Activated CD4-positive, alpha-beta T cell treated with anti-CD3 and anti-CD28 coated beads, Interleukin-2, amount 50 U/mL, for 16 hours (primary cell): ENCODE data around the gene AHNAK2.
"Not testable (repeated sequence)": the region's sequence is repeated elsewhere in the genome, so short reads cannot be mapped to it uniquely, and the experiment has no call there.

Experiments
- DNase-seq: peaks from one replicate; pipeline ENCODE4 v3.0.0-alpha.2; 2020

AHNAK2 gene

GRCh38 chr14:104977681-104978653, at the start of gene AHNAK2:
TSS of gene AHNAK2 (minus strand) at chr14:104978374. CDS start at chr14:104978237, 137 bp downstream.
- DNase-seq: peak; percentile 54

DNA sequence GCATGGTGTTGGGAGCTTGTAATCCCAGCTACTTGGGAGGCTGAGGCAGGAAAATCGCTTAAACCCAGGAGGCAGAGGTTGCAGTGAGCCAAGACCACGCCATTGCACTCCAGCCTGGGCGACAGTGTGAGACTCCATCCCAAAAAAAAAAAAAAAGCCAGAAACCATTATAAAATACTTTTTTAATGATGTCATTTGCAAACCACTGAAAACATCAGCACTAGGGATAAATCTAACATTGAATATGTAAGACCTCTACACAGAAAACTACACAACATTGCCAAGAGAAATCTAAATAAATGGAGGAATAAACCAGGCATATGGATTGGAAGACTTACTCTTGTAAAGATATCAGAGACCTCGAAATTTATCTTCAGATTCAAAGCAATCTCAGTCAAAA, 49.5 kb upstream of the AHNAK2 start:
- DNase-seq: not testable (repeated sequence)

GRCh38 chr14:105026802-105027563, 48.8 kb upstream of the AHNAK2 start:
- peak; percentile 35 for DNase-seq

DNA sequence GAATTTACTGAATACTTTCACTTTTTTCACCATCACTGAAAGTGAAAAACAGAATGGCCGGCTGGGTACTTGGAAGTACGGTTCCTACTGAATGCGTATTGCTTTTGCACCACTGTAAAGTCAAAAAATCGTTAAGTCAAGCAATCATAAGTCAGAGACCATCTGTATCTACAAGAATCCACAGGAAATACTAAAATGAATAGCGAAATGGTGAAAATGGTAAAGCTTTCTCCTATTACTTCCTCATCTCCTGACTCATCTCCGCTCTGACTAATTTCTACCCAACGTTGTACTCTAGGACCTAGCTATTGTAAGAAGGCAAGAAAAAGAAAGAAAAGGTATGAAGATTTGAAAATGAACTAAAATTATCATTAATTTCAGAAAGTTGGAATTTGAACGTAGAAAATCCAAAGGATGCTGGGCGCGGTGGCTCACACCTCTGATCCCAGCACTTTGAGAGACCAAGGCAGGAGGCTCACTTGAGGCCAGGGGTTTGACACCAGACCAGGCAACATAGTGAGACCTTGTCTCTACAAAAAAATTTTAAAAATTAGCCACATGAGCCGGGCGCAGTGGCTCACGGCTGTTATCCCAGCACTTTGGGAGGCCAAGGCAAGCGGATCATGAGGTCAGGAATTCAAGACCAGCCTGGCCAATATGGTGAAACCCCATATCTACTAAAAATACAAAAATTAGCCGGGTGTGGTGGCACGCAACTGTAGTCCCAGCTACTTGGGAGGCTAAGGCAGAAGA, 48.0 kb upstream of the AHNAK2 start:
- peak; percentile 92 for DNase-seq

DNA sequence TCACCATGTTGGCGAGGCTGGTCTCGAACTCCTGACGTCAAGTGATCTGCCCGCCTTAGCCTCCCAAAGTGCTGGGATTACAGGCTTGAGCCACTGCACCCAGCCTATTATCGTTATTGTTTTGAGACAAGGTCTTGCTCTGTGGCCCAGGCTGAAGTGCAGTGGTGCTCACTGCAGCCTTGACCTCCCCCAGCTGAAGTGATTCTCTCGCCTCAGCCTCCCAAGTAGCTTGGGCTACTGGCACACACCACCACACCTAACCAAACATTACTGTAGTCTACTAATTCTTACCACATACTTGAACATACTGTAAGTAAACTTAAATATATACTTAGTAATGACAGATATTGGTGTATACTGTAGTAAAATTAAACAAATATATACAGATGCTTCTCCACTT, 47.3 kb upstream of the AHNAK2 start:
- no peak for DNase-seq

- no peak for DNase-seq
Measured at GRCh38 chr14:105023791-105024480, 45.8 kb upstream of the AHNAK2 start.

- DNase-seq: no peak
Measured at GRCh38 chr14:105023144-105023543, 45.0 kb upstream of the AHNAK2 start.

DNA sequence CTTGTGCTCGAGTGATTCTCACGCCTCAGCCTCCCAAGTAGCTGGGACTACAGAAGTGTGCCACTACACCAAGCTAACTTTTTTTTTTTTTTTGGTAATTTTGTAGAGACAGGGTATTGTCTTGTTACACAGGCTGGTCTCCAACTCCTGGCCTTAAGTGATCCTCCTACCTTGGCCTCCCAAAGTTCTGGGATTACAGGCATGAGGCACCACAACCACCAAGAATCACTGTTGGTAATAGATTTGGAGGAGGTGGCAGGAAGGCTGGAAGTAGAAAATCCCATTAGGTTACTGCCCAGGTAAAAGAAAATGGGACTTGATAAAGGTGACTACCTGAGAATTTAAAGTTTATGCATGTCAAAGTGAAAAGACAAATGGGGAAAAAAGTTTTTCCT, 44.1 kb upstream of the AHNAK2 start:
- no peak for DNase-seq

DNA sequence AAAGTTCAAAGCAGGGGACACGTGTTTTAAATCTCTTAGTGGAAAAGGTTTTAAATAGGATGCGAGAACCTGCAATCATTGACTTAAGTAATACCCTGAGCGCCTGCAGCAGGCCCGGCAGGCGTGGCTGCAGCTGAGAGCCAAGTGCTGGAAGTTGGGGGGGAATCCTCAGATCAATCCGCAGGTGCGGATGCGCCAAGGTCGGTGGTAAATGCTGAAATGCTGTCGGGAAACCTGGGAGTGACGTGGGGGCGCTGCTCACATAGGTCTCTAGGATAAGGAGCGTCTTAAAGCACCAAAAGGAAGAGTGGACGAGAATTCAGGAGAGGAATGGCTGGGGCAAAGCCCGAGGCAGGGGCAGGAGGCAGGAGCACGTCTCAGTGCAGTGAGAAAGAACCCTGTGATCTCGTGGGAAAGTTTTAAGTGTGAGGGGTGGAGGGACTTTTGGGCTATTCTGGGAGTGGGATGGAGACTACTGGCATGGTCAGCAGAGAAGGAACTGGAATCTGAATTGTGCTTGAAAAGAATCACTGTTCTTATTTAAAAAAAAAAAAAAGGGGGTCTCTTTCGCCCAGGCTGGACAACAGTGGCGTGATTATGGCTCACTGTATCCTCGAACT, 43.6 kb upstream of the AHNAK2 start:
- peak; percentile 43 for DNase-seq

- peak; percentile 98 for DNase-seq
Measured at GRCh38 chr14:105020815-105021655, 42.9 kb upstream of the AHNAK2 start, which contains the start of gene CDCA4. TSS of gene CDCA4 (minus strand) at chr14:105021083. CDS start at chr14:105011929, 9,154 bp downstream.

- DNase-seq: peak; percentile 51
Measured at GRCh38 chr14:105019861-105020814, 42.0 kb upstream of the AHNAK2 start.

GRCh38 chr14:105018414-105018813, 40.2 kb upstream of the AHNAK2 start:
- DNase-seq: no peak

GRCh38 chr14:105015905-105016304, 37.7 kb upstream of the AHNAK2 start:
- no peak for DNase-seq

DNA sequence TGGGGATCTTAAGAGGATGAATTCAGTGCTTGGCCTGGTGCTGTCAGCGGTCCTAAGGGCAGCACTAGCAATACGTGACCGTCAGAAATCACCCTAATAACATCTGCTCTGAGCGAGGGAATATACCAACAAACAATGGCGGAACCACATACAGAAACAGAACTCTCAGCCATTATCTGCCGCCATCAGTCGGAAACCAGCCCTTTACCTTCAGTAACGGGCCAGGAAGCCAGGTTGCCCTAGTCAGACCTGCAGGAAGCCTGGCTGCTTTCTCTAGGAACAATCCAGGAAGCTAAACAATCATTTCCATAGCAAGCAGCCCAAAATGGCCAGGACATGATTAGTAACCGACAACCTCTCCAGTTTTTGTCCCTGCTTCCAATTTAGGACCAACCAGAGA, 37.1 kb upstream of the AHNAK2 start:
- no peak for DNase-seq

- DNase-seq: no peak
Measured at GRCh38 chr14:105014631-105015030, 36.5 kb upstream of the AHNAK2 start.

GRCh38 chr14:105014032-105014431, 35.9 kb upstream of the AHNAK2 start:
- no peak for DNase-seq

GRCh38 chr14:105013150-105013785, 35.1 kb upstream of the AHNAK2 start:
- no peak for DNase-seq

DNA sequence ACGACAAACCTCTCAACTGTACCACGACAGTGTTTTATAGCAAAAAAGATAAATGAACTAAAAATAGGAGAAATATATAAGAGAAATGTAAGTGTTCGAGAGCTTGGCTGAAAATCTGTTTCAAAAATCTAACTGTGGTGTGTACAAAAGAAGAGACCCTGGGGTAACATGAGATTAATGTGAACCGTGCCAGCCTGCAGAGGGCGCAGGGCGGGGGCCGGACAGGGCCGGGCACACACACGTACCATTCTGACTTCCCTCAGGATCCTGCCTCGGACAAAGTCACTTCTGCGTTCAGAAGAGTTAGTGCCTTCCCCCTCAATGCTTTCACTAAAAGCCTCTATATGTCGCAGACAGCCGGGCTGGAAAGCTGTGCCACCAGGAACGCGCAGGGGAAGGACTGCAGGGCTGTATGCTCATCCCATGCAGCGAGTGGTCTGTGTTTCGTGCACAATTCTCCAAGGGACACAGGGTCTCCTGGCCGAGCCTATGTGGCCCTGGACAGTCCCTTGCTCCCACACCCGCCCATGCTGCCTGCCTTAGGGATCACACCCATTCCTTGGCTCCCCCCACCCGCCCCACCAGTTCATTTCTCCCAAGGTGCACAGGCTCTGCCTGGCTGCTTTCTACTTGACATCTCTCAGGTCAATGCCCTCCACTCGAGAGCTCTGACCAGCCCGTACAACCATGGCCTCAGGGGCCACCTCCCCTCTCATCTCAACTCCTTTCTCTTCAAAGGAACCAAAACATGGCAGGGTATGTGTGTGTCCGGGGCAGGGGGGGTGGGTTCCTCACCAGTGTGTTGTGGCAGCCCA, 34.2 kb upstream of the AHNAK2 start:
- DNase-seq: no peak
